ENCODE measurements around the gene RAP1A.

Gene RAP1A

DNA sequence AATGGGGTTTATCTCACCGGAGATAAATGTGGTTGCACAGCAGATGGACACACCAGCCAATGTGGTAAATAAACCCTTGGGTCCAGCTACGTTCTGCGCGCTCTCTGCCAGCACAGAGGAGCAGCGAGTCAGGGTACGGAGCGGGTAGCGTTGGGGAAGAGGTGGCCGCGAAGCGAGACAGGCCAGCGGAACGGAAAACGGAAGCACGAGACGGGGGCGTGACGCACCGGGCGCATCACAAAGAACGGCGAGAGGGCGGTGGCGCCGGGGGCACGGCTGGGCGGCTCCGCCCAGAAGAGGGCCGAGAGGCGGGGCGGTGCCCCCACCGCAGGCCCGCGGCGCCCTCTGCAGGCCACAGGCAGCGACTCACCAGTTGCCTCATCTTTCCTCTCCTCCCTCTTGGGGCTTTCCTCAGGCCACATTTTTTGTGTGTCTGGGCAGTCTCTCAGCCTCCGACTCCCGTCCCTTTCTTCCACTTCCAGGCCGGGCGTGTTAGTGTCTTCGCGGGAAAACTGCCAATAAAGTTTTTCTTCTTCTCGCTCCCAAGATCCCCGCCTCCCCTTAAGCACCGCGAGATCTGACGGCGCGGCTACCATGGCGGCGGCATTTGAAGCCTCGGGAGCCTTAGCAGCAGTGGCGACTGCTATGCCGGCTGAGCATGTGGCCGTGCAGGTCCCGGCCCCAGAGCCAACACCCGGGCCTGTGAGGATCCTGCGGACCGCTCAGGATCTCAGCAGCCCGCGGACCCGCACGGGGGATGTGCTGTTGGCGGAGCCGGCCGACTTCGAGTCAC, 135.9 kb downstream of the RAP1A start, which contains the start of gene DDX20:
Gene DDX20, plus strand, starts transcription at position 571 of the 793 bp plus-strand sequence. Its CDS starts 24 bp downstream, at position 595.
- H2AK5ac ChIP-seq (ENCODE audit: low read length) = no peak within 1 kb of the TSS

DNA sequence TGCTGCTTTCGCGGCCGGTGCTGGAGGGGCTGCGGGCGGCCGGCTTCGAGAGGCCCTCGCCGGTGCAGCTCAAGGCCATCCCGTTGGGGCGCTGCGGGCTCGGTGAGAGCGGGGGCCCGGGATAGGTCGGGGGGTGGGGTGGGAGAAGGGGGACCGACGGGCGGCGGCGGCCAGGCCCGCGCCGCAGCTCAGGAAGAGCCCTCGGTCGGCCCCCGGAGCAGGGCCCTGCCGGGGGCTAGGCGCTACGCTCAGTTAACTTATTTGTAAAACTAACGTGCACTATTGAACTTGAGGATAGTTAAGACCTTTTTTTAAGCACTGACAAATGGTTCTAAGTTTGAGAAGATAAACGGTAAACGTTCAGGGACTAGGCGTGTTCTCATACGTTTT, 136.5 kb downstream of the RAP1A start:
- no peak overlapping the region for H2BK5ac ChIP-seq (ENCODE audit: low read length)
- peak overlapping the region; percentile 88 for H3K9ac ChIP-seq (ENCODE audit: low read length)
- H3K4me2 ChIP-seq (ENCODE audit: low read length) = peak overlapping the region; percentile 11
- H3K36me3 ChIP-seq (ENCODE audit: control insufficient read depth, insufficient read depth, low read length) = peaks cover 2% of the 10 kb centered on the region
- peak overlapping the region; percentile 77 for H3K4ac ChIP-seq (ENCODE audit: low read depth, low read length)
- peak overlapping the region; percentile 66 for H3K27ac ChIP-seq (ENCODE audit: low read depth, low read length)
- no peak overlapping the region for H2BK15ac ChIP-seq (replicated peaks; ENCODE audit: low read depth)
- H3K27me3 ChIP-seq (ENCODE audit: insufficient read depth, low read length, poor library complexity) = no peaks in the 10 kb centered on the region
- peak overlapping the region; percentile 78 for H4K8ac ChIP-seq (ENCODE audit: low read depth, low read length)
- H3K23ac ChIP-seq (ENCODE audit: low read length) = no peak overlapping the region
- peaks cover 4% of the 10 kb centered on the region for H3K79me1 ChIP-seq (ENCODE audit: low read length)
- peak overlapping the region; percentile 95 for H3K56ac ChIP-seq (ENCODE audit: low read length)
- H3K4me3 ChIP-seq (ENCODE audit: low read length) = peak overlapping the region; percentile 73
- H3K18ac ChIP-seq (ENCODE audit: low read length) = peak overlapping the region; percentile 92
- WGBS (ENCODE audit: extremely low coverage, insufficient coverage, low lambda C conversion rate) = no CpG with 5 or more reads among the region's 35 CpGs
- H3K4me1 ChIP-seq (ENCODE audit: control insufficient read depth, low read depth, low read length) = no peaks in the 10 kb centered on the region
- no peak overlapping the region for H2AK5ac ChIP-seq (ENCODE audit: low read length)
- no peak overlapping the region for H4K5ac ChIP-seq (ENCODE audit: low read length)
- peak overlapping the region; percentile 54 for H2BK120ac ChIP-seq (ENCODE audit: low read depth, low read length)
- H3K79me2 ChIP-seq (ENCODE audit: control insufficient read depth, insufficient read depth, low read length) = peaks cover 17% of the 10 kb centered on the region
- DNase-seq = no peak

More for the DNA sequence above, 135.9 kb downstream of the RAP1A start, which contains the start of gene DDX20:
- Histone ChIP-seq H2BK15ac (replicated peaks; ENCODE audit: low read depth) (no peak within 1 kb of the TSS), H2BK5ac (ENCODE audit: low read length) (no peak within 1 kb of the TSS), H3K23ac (ENCODE audit: low read length) (no peak within 1 kb of the TSS), H3K4me3 (ENCODE audit: low read length) (peak within 1 kb of the TSS; percentile 73), H3K36me3 (ENCODE audit: control insufficient read depth, insufficient read depth, low read length) (peaks cover 2% of the 10 kb centered on the region), H3K4me2 (ENCODE audit: low read length) (peak within 1 kb of the TSS; percentile 31), H3K4me1 (ENCODE audit: control insufficient read depth, low read depth, low read length) (no peaks in the 10 kb centered on the region), H3K79me2 (ENCODE audit: control insufficient read depth, insufficient read depth, low read length) (peaks cover 17% of the 10 kb centered on the region), H3K27ac (ENCODE audit: low read depth, low read length) (peak within 1 kb of the TSS; percentile 69), H2BK120ac (ENCODE audit: low read depth, low read length) (peak within 1 kb of the TSS; percentile 54), H3K18ac (ENCODE audit: low read length) (peak within 1 kb of the TSS; percentile 92), H3K9ac (ENCODE audit: low read length) (peak within 1 kb of the TSS; percentile 88), H3K56ac (ENCODE audit: low read length) (peak within 1 kb of the TSS; percentile 95), H4K8ac (ENCODE audit: low read depth, low read length) (peak within 1 kb of the TSS; percentile 78), H3K79me1 (ENCODE audit: low read length) (peaks cover 4% of the 10 kb centered on the region), H3K4ac (ENCODE audit: low read depth, low read length) (peak within 1 kb of the TSS; percentile 77), H4K5ac (ENCODE audit: low read length) (no peak within 1 kb of the TSS), H3K27me3 (ENCODE audit: insufficient read depth, low read length, poor library complexity) (no peaks in the 10 kb centered on the region)
- WGBS (ENCODE audit: extremely low coverage, insufficient coverage, low lambda C conversion rate) = no CpG with 5 or more reads among the region's 67 CpGs
- peak; percentile 99 for DNase-seq

DNA sequence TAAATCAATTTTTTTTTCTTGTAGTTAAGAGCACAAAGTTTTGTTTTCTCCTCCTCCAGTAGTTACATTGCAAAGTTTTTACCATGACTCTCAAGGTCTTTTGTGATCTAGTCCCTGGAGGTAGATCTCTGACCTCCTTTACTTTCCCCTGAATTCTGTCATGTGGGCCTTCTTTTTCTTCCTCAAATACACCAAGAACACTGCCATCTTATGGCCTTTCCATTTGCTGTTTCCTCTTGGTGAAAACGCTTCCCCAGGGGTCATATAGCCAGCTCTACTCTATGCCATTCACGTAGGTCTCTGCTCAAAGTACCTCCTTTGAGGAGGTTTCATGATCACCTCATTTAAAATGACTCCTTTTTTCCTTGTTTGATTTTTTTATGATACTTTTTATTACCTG, 138.8 kb downstream of the RAP1A start:
- Histone ChIP-seq H2BK5ac (ENCODE audit: low read length) (no peak overlapping the region), H3K4me3 (ENCODE audit: low read length) (no peak overlapping the region), H3K18ac (ENCODE audit: low read length) (no peak overlapping the region), H3K79me2 (ENCODE audit: control insufficient read depth, insufficient read depth, low read length) (peaks cover 17% of the 10 kb centered on the region), H4K8ac (ENCODE audit: low read depth, low read length) (no peak overlapping the region), H2AK5ac (ENCODE audit: low read length) (no peak overlapping the region), H3K79me1 (ENCODE audit: low read length) (peaks cover 4% of the 10 kb centered on the region), H3K56ac (ENCODE audit: low read length) (no peak overlapping the region), H3K23ac (ENCODE audit: low read length) (no peak overlapping the region), H3K4ac (ENCODE audit: low read depth, low read length) (no peak overlapping the region), H3K27me3 (ENCODE audit: insufficient read depth, low read length, poor library complexity) (no peaks in the 10 kb centered on the region), H3K27ac (ENCODE audit: low read depth, low read length) (no peak overlapping the region), H4K5ac (ENCODE audit: low read length) (no peak overlapping the region), H2BK15ac (replicated peaks; ENCODE audit: low read depth) (no peak overlapping the region), H3K4me1 (ENCODE audit: control insufficient read depth, low read depth, low read length) (no peaks in the 10 kb centered on the region), H3K4me2 (ENCODE audit: low read length) (no peak overlapping the region), H3K36me3 (ENCODE audit: control insufficient read depth, insufficient read depth, low read length) (peaks cover 3% of the 10 kb centered on the region), H3K9ac (ENCODE audit: low read length) (no peak overlapping the region), H2BK120ac (ENCODE audit: low read depth, low read length) (no peak overlapping the region)
- no CpG with 5 or more reads among the region's 2 CpGs for WGBS (ENCODE audit: extremely low coverage, insufficient coverage, low lambda C conversion rate)
- peak; percentile 77 for DNase-seq

DNA sequence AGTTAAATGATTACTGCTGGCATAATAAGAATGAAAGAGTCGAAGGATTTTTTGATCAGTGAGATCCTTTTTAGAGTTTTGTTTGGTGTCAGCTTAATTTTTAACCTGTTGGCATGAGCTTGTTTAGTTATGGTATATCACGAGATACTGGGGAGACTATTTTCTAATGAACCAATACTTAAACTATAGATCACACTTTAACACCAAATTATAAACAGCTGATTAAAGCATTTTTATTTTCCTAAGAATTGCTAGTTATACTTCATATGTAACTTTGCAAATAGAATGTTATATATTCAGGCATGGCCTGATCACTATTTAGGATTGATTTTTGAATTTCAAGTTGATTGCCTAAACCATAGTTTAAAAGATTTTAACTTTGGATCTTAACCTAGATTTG, 142.1 kb downstream of the RAP1A start:
- H4K5ac ChIP-seq (ENCODE audit: low read length) = no peak overlapping the region
- no peak overlapping the region for H2AK5ac ChIP-seq (ENCODE audit: low read length)
- H2BK15ac ChIP-seq (replicated peaks; ENCODE audit: low read depth) = no peak overlapping the region
- peaks cover 7% of the 10 kb centered on the region for H3K36me3 ChIP-seq (ENCODE audit: control insufficient read depth, insufficient read depth, low read length)
- no peaks in the 10 kb centered on the region for H3K27me3 ChIP-seq (ENCODE audit: insufficient read depth, low read length, poor library complexity)
- WGBS (ENCODE audit: extremely low coverage, insufficient coverage, low lambda C conversion rate) = no CpG with 5 or more reads among the region's 2 CpGs
- no peak overlapping the region for H3K4ac ChIP-seq (ENCODE audit: low read depth, low read length)
- no peak overlapping the region for H4K8ac ChIP-seq (ENCODE audit: low read depth, low read length)
- H2BK120ac ChIP-seq (ENCODE audit: low read depth, low read length) = no peak overlapping the region
- H3K27ac ChIP-seq (ENCODE audit: low read depth, low read length) = no peak overlapping the region
- DNase-seq = no peak
- H3K18ac ChIP-seq (ENCODE audit: low read length) = no peak overlapping the region
- H3K79me1 ChIP-seq (ENCODE audit: low read length) = peaks cover 4% of the 10 kb centered on the region
- peaks cover 11% of the 10 kb centered on the region for H3K79me2 ChIP-seq (ENCODE audit: control insufficient read depth, insufficient read depth, low read length)
- no peak overlapping the region for H3K4me3 ChIP-seq (ENCODE audit: low read length)
- H3K4me2 ChIP-seq (ENCODE audit: low read length) = no peak overlapping the region
- H3K9ac ChIP-seq (ENCODE audit: low read length) = no peak overlapping the region
- no peaks in the 10 kb centered on the region for H3K4me1 ChIP-seq (ENCODE audit: control insufficient read depth, low read depth, low read length)
- H3K56ac ChIP-seq (ENCODE audit: low read length) = no peak overlapping the region
- H2BK5ac ChIP-seq (ENCODE audit: low read length) = no peak overlapping the region
- H3K23ac ChIP-seq (ENCODE audit: low read length) = no peak overlapping the region

DNA sequence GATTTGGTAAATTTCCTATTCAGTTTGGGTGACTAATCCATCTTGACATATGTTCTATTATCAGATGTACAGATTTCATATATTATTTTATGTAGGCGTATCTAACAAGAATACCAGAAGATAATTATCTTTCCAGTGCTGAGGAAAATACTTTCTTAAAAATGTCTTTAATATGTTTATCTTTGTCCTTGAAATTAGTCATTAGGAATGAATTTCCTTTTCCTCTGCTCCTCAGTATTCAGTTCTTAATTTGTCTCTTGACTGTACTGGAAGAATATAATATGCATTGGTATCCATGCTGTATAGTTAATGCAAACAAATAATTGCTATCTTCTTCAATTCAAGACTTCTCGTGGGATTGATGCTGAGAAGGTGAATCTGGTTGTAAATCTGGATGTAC, 142.7 kb downstream of the RAP1A start:
- H3K9ac ChIP-seq (ENCODE audit: low read length) = no peak overlapping the region
- H3K4me2 ChIP-seq (ENCODE audit: low read length) = no peak overlapping the region
- no peaks in the 10 kb centered on the region for H3K4me1 ChIP-seq (ENCODE audit: control insufficient read depth, low read depth, low read length)
- H3K56ac ChIP-seq (ENCODE audit: low read length) = no peak overlapping the region
- H2BK120ac ChIP-seq (ENCODE audit: low read depth, low read length) = no peak overlapping the region
- H4K5ac ChIP-seq (ENCODE audit: low read length) = no peak overlapping the region
- no peak overlapping the region for H3K4ac ChIP-seq (ENCODE audit: low read depth, low read length)
- no peak overlapping the region for H3K18ac ChIP-seq (ENCODE audit: low read length)
- WGBS (ENCODE audit: extremely low coverage, insufficient coverage, low lambda C conversion rate) = no CpG with 5 or more reads among the region's 2 CpGs
- H3K4me3 ChIP-seq (ENCODE audit: low read length) = no peak overlapping the region
- H3K27ac ChIP-seq (ENCODE audit: low read depth, low read length) = no peak overlapping the region
- no peak overlapping the region for H2AK5ac ChIP-seq (ENCODE audit: low read length)
- H4K8ac ChIP-seq (ENCODE audit: low read depth, low read length) = no peak overlapping the region
- no peak overlapping the region for H3K23ac ChIP-seq (ENCODE audit: low read length)
- no peaks in the 10 kb centered on the region for H3K27me3 ChIP-seq (ENCODE audit: insufficient read depth, low read length, poor library complexity)
- no peak for DNase-seq
- H3K36me3 ChIP-seq (ENCODE audit: control insufficient read depth, insufficient read depth, low read length) = peaks cover 7% of the 10 kb centered on the region
- no peak overlapping the region for H2BK15ac ChIP-seq (replicated peaks; ENCODE audit: low read depth)
- H2BK5ac ChIP-seq (ENCODE audit: low read length) = no peak overlapping the region
- H3K79me1 ChIP-seq (ENCODE audit: low read length) = peaks cover 4% of the 10 kb centered on the region
- peaks cover 5% of the 10 kb centered on the region for H3K79me2 ChIP-seq (ENCODE audit: control insufficient read depth, insufficient read depth, low read length)

Measured in mesendoderm (in vitro differentiated cells).